RWPE1 (cell line): Measurements from ENCODE around the gene ATP6V0A4.

Experiments
- CTCF ChIA-PET: fragments of 350-600 bp; sonication (Branson Sonifier 250); formaldehyde crosslinking; extraction: SDS; loops from one replicate; lab custom pipeline; 2021; lab: Yijun Ruan, JAX
- POLR2A ChIA-PET: fragments of 400-600 bp; formaldehyde crosslinking; extraction: SDS; loops from one replicate; lab custom pipeline; 2020; ENCODE audit warnings: antibody characterized with exemption; ENCODE audit not compliant: low non-redundant PET; lab: Yijun Ruan, JAX
- DNase-seq: peaks from one replicate; pipeline ENCODE4 v3.0.0; 2012; ENCODE audit warnings: low spot score
- H3K27ac ChIP-seq: fragments of 450-650 bp; 2 replicates; pipeline ENCODE4 v1.5.1; 2017
- CTCF ChIP-seq: fragments of 450-650 bp; conservative IDR thresholded peaks from 2 replicates; pipeline ENCODE4 v1.5.1; 2017; ENCODE audit warnings: low read depth, mild to moderate bottlenecking

Gene ATP6V0A4

DNA sequence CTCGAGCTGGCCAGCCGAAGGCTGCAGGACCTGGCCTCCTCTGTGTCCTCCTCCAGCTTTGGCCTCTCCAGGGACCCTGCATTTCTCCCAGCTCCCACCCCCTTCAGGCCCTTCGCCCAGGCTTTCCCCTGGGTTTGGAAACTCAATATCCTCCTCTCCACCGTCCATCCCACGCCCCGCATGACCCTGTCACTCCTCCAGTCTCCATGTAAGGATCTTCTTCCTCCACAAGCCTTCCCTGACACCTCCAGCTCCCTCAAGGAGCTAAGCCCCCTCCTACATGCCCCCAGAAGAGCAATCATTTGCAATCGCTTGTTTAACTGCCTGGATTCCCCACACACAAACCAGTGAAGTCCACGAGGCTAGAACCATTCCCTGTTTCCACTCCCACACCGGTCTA lies 24.8 kb downstream of the ATP6V0A4 start:
- no peak for TF ChIP-seq CTCF
- POLR2A ChIA-PET, result no interaction called here
- no peak overlapping the region for H3K27ac ChIP-seq
- CTCF ChIA-PET, result interaction anchor here (0.7 kb wide), 1 partner anchor 87 kb away, joined by 7 read pairs; no protein-coding TSS in a partner anchor
- DNase-seq, result no peak

GRCh38 chr7:138770904-138771303 lies 27.1 kb downstream of the ATP6V0A4 start:
- POLR2A ChIA-PET, result interaction anchor here (0.8 kb wide), 1 partner anchor 804 kb away, joined by 6 read pairs; no protein-coding TSS in a partner anchor
- TF ChIP-seq CTCF, result no peak
- CTCF ChIA-PET, result no interaction called here

DNA sequence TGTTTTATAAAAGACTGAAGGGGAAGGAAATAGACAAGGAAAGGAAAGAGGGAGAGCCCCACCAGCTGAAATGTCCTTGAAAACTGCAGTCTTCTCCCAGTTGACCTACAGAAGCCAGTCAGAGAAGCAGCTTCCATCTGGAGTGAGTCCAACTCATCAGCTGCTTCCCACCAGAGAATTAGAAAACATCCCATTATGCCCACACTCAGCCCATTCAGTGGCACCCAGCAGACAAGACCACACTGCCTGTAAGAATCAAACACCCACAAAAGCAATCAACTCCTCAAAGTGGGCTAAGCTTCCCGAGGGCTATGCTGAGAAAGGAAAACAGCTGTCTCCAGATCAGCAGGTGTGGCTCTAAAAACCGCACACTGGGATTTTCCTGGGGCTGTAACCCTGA lies 29.8 kb downstream of the ATP6V0A4 start:
- CTCF ChIA-PET, result no interaction called here
- DNase-seq, result no peak
- TF ChIP-seq CTCF, result no peak
- no peak overlapping the region for H3K27ac ChIP-seq
- POLR2A ChIA-PET, result no interaction called here

More at GRCh38 chr7:138770904-138771303, 27.1 kb downstream of the ATP6V0A4 start:
- no peak overlapping the region for H3K27ac ChIP-seq
- no peak for DNase-seq

DNA sequence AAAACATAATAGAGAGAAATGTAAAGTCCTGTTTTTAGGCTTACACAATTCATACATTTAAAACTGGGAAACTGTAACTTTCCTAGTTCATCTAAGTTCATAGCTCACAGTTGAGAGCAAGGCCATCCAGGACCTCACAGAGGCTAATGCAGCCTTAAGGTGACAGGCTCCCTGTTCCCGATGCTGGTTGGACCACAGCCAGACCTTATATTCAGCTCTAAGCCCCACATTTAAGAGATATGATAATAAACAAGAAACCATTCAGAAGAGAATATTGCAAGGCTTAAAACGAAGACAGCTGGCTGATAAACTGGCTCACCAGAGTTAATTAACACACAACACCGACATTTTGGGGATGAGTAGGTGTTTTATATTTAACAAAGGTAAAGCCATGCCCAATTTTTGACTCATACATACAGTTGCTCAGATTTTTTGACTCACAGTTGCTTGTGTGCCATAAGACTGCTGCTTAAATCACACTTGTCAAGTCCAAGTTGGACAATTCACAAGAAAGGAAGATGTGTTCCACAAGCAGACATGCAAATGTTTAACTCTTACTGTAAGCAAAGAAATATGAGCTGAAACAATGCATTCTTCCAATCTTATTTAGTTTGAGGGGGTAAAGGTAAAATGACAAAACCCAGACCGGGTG lies 41.3 kb downstream of the ATP6V0A4 start:
- CTCF ChIA-PET, result no interaction called here

GRCh38 chr7:138755842-138756590 lies 42.0 kb downstream of the ATP6V0A4 start:
- no peak for DNase-seq
- no peak overlapping the region for H3K27ac ChIP-seq
- TF ChIP-seq CTCF, result no peak
- ChIA-PET CTCF (interaction anchor here (0.9 kb wide), 1 partner anchor 18 kb away, joined by 5 read pairs; no protein-coding TSS in a partner anchor), POLR2A (interaction anchor here (0.5 kb wide), 1 partner anchor 29 kb away, joined by 3 read pairs; no protein-coding TSS in a partner anchor)

More for the DNA sequence above, 41.3 kb downstream of the ATP6V0A4 start:
- POLR2A ChIA-PET, result interaction anchor here (0.5 kb wide), 1 partner anchor 30 kb away, joined by 3 read pairs; no protein-coding TSS in a partner anchor
- DNase-seq, result no peak
- no peak overlapping the region for H3K27ac ChIP-seq
- no peak for TF ChIP-seq CTCF

GRCh38 chr7:138755331-138755747 lies 42.7 kb downstream of the ATP6V0A4 start:
- CTCF ChIA-PET, result interaction anchor here (0.9 kb wide), 1 partner anchor 17 kb away, joined by 5 read pairs; no protein-coding TSS in a partner anchor
- POLR2A ChIA-PET, result no interaction called here
- H3K27ac ChIP-seq, result no peak overlapping the region
- DNase-seq, result no peak
- TF ChIP-seq CTCF, result no peak
